Effector memory CD8-positive, alpha-beta T cell (primary cell): Measurements from ENCODE around the gene FOXO1.
"Not testable (repeated sequence)": the region's sequence is repeated elsewhere in the genome, so short reads cannot be mapped to it uniquely, and the experiment has no call there.

Source experiments
- ATAC-seq: fragments of 150-1000 bp; cut with Tn5 transposase; replicated peaks from 2 replicates; pipeline ENCODE4 v1.10.0; 2021; ENCODE audit warnings: mild to moderate bottlenecking, moderate library complexity
- DNase-seq, 3 experiments: peaks; one replicate each; pipeline ENCODE4 v3.0.0; 2021
- H3K27ac Mint-ChIP-seq, 2 donors: one replicate each; pipeline ENCODE4 v1.8.0; 2022; ENCODE audit warnings: mild to moderate bottlenecking in 2 of 2, mixed read lengths in 2 of 2, moderate library complexity in 2 of 2
- H3K27me3 Mint-ChIP-seq, 2 donors: one replicate each; pipeline ENCODE4 v1.8.0; 2022; ENCODE audit warnings: mixed read lengths in 2 of 2
- H3K36me3 Mint-ChIP-seq: one replicate; pipeline ENCODE4 v1.8.0; 2022; ENCODE audit warnings: mild to moderate bottlenecking, moderate library complexity, mixed read lengths; ENCODE audit not compliant: insufficient read depth
- H3K4me1 Mint-ChIP-seq, 2 donors: one replicate each; pipeline ENCODE4 v1.8.0; 2022; ENCODE audit warnings: low read depth in 2 of 2, mixed read lengths in 2 of 2
- H3K4me3 Mint-ChIP-seq, 2 donors: one replicate each; pipeline ENCODE4 v1.8.0; 2022; ENCODE audit warnings: mild to moderate bottlenecking in 2 of 2, mixed read lengths in 2 of 2, moderate library complexity in 2 of 2
- H3K9me3 Mint-ChIP-seq, 2 donors: one replicate each; pipeline ENCODE4 v1.8.0; 2022; ENCODE audit warnings: mixed read lengths in 2 of 2
- total RNA-seq, 9 experiments: gene quantifications; one replicate each; lab custom pipeline; 2026; lab: John Stamatoyannopoulos, UW

Gene FOXO1
- total RNA-seq: 58.8 to 105 (median 85.2) reads per million in 9 experiments

DNA sequence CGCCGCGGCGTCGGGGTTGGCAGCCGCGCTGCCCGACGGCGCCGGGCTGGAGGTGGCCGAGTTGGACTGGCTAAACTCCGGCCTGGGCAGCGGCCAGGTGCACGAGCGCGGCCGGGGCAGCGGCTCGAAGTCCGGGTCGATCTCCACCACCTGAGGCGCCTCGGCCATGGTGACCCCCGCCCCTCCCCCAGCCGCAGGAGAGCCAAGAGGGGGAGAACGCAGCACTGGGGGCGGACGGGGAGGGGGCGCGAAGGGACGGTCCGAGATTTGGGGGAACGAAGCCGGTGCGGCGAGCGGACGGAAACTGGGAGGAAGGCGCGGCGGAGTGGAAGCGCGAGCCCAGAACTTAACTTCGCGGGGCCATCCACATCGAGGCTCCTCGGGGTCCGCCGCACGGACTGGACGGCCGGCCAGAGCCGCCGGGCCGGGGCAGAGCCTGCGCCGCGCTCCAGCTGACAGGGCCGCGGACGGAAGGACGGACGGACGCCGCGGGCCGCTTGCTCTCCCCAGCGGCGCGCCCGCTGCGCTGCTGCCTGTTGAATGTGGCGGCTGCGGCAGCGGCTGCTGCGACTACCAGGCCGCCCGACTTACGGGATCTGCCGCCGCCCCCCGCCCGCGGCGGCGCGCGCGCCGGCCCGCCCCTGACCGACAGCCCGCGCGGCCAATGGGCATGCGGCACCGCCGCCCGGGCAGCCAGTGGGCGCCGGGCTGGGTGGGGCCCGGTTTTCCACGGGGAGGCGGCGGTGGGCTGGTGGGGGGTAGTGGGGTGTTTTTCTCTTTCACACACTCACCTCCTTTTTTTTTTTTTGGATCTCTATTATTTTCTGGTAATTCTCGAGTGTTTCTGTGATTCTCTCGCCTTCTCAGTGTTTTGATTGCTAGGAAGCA lies at the start of gene FOXO1:
FOXO1 (minus strand) TSS at position 597 of the 888 bp plus-strand sequence; CDS start at position 168, 429 bp downstream.
- peak within 1 kb of the TSS; percentile 93 to 94 for H3K27ac Mint-ChIP-seq
- peaks cover 29% of the 10 kb centered on the region for H3K36me3 Mint-ChIP-seq
- peak; percentile 73 for ATAC-seq
- peak; percentile 83 to 91 (median 86) for DNase-seq
- no peaks in the 10 kb centered on the region for H3K27me3 Mint-ChIP-seq
- peak within 1 kb of the TSS; percentile 95 to 97 for H3K4me3 Mint-ChIP-seq
- no peaks in the 10 kb centered on the region for H3K9me3 Mint-ChIP-seq
- peaks cover 16 to 31% of the 10 kb centered on the region in 2 donors for H3K4me1 Mint-ChIP-seq

DNA sequence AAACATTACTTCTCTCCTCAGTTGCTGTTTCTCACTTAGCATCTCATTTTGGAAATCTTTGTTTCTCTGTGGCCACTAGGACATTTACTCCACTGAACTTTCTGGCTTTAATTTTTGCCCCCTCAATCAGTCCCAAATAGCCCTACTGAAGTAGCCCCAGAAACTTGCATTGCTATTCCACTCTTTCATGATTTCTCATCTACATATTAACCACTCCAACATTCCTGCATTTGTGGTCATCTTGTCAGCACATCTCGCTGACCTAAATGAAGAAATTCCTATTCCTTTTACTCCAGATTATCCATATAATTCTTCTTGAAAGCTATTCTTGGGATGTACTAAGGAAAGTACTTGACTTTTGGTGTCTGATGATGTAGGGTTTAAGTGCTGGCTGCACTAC lies 48.0 kb upstream of the FOXO1 start:
- ATAC-seq, H3K27ac Mint-ChIP-seq, H3K4me3 Mint-ChIP-seq, H3K27me3 Mint-ChIP-seq, H3K9me3 Mint-ChIP-seq, DNase-seq, H3K4me1 Mint-ChIP-seq: not testable (repeated sequence)
- peaks cover 11% of the 10 kb centered on the region for H3K36me3 Mint-ChIP-seq

DNA sequence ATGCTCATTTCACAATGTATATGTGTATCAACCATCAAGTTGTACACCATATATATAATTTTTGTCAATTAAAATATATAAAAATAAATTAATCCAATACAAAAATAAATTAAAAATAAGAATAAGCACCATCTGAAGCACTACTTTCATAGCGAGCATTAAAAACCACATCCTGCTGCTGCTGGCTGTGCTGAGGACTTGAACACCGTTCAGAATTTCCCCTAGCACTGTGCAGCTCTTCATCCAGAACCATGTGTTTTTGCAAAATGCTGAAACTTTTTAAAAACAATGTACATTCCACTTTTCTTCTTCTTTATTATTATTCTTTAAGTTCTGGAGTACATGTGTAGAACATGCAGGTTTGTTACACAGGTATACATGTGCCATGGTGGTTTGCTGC lies 40.0 kb upstream of the FOXO1 start:
- peaks cover 0 to 5% of the 10 kb centered on the region in 2 donors for H3K4me1 Mint-ChIP-seq
- no peaks in the 10 kb centered on the region for H3K36me3 Mint-ChIP-seq
- DNase-seq: no peak
- H3K27me3 Mint-ChIP-seq: no peaks in the 10 kb centered on the region
- peak; percentile 26 for ATAC-seq
- no peak overlapping the region for H3K4me3 Mint-ChIP-seq
- no peak overlapping the region for H3K27ac Mint-ChIP-seq
- H3K9me3 Mint-ChIP-seq: peaks cover 0 to 7% of the 10 kb centered on the region in 2 donors

DNA sequence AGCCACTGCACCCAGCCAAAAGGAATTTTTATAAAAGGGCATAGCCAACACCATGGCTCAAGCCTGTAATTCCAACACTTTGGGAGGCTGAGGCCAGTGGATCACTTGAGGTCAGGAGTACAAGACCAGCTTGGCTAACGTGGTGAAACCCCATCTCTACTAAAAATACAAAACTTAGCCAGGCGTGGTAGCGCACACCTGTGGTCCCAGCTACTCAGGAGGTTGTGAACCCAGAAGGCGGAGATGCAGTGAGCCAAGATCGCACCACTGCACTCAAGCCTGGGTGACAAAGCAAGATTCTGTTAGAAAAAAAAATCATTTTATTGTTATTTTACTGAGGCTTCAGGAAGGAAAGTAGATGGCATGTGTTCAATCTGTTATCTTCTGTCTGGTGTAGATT lies 31.3 kb upstream of the FOXO1 start:
- H3K4me1 Mint-ChIP-seq: no peaks in the 10 kb centered on the region
- no peaks in the 10 kb centered on the region for H3K9me3 Mint-ChIP-seq
- no peak for ATAC-seq
- H3K4me3 Mint-ChIP-seq: no peak overlapping the region
- H3K27ac Mint-ChIP-seq: no peak overlapping the region
- DNase-seq: no peak
- H3K36me3 Mint-ChIP-seq: no peaks in the 10 kb centered on the region
- H3K27me3 Mint-ChIP-seq: no peaks in the 10 kb centered on the region

DNA sequence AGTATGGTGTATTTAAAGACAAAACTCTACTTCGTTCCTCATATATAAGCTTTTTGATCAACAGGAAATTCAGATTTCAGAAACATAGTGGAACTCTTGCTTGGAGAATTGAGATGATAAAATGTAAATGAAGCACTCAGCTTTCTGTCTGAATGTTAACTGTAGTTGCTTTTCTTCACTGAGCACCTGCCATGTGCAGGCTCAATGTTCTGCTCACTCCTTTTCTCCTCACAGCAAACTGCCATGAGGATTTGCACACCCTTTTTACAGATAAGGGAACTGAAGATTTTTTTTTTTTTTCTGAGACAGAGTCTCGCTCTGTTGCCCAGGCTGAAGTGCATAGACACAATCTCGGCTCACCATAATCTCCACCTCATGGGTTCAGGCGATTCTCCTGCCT lies 28.0 kb upstream of the FOXO1 start:
- no peaks in the 10 kb centered on the region for H3K27me3 Mint-ChIP-seq
- H3K9me3 Mint-ChIP-seq: no peaks in the 10 kb centered on the region
- no peak overlapping the region for H3K4me3 Mint-ChIP-seq
- H3K36me3 Mint-ChIP-seq: no peaks in the 10 kb centered on the region
- no peaks in the 10 kb centered on the region for H3K4me1 Mint-ChIP-seq
- no peak overlapping the region for H3K27ac Mint-ChIP-seq
- no peak for DNase-seq
- no peak for ATAC-seq

DNA sequence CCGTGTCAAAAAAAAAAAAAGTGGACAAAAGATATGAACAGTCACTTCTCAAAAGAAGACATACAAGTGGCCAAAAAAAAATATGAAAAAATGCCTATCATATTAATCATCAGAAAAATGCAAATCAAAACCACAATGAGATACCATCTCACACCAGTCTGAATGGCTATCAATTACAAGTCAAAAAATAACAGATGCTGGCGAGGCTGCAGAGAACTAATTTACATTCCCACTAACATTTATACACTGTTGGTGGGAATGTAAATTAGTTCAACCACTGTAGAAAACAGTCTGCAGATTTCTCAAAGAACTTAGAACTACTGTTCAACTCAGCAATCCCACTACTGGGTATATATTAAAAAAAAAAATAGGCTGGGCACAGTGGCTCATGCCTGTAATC lies 26.5 kb upstream of the FOXO1 start:
- H3K4me3 Mint-ChIP-seq: no peak overlapping the region
- no peaks in the 10 kb centered on the region for H3K9me3 Mint-ChIP-seq
- H3K4me1 Mint-ChIP-seq: no peaks in the 10 kb centered on the region
- no peak overlapping the region for H3K27ac Mint-ChIP-seq
- no peaks in the 10 kb centered on the region for H3K36me3 Mint-ChIP-seq
- H3K27me3 Mint-ChIP-seq: no peaks in the 10 kb centered on the region
- ATAC-seq (no peak), DNase-seq (no peak)

- Mint-ChIP-seq H3K36me3 (no peaks in the 10 kb centered on the region), H3K27ac (no peak overlapping the region), H3K4me1 (no peaks in the 10 kb centered on the region), H3K9me3 (no peaks in the 10 kb centered on the region), H3K4me3 (no peak overlapping the region), H3K27me3 (no peaks in the 10 kb centered on the region)
- no peak for ATAC-seq
- DNase-seq: no peak
Measured at GRCh38 chr13:40688781-40689180, 22.3 kb upstream of the FOXO1 start.

DNA sequence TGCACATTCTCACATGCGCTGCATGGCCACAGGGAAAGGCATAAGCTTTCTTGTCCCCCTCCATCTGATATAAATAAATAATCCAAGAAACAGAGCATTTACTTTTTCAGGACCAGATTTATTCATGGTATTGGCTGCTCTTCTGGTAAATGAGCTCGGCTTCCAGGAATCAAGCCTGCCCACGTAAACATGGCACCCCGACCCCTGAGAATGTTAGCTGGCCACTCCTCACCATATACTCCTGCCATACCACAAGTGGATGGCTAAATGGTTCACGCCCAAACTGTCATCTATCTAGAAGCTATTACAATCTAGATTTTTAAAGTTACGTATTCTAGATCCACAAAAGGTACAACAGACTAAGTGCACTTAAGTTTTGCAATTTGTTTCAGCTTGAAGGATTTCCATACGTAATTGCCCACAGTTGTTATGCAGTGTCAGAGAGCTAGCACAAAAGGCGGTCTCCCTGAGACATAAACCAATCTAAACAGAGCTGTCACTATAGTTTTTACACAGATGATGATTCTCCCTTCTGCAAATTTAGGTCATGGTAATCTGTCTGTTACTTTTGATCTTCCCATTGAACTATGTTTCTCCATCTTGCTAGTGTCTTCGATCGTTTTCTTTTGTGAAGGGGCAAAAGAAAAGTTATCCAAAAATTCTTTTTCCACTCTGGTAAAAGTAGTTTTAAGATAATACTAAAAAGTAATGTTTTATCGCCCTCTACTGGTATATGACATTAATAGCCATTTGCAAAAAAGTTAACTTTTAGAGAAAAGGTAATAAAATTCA lies 16.2 kb upstream of the FOXO1 start:
- Mint-ChIP-seq H3K27ac (no peak overlapping the region), H3K9me3 (no peaks in the 10 kb centered on the region), H3K4me3 (no peak overlapping the region), H3K4me1 (peaks cover 0 to 1% of the 10 kb centered on the region in 2 donors), H3K27me3 (no peaks in the 10 kb centered on the region), H3K36me3 (no peaks in the 10 kb centered on the region)
- ATAC-seq (peak; percentile 54), DNase-seq (no peak)

DNA sequence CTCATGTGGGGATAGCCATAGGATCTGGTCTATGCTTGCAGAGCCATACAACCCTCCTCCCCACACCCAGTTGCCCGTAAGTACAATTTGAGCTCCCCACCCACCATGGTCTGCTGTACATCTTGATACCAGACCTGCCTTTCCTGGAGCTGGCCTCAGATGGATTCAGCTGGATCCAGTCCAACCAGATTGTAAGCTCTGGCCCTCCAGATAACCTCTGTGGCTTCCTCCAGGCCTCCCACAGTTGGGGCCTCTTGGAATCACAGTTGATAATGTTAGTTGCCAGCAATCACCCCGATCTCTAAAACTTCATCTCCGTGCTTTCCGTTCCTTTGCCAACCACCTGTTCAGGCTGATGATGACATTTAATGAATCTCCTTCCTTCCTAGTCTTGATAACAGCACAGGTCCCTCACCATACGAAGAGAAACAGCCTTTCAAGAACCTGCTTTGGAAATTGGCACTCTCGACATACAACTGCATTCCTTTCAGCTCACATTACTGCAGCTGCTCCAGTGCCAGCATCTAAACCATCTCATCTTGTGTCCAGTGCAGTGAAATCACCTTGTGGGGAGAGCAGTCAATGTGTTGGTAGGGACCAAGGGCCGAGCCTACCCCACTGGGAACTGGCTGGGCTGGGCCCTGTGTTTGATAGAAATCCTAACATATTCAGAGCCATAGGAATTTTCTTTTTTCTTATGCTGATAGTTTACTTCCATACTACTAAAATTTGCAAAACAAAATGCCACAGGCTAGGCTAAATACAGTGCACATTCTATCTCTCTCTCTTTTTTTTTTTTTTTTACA lies 15.1 kb upstream of the FOXO1 start:
- Mint-ChIP-seq H3K36me3 (no peaks in the 10 kb centered on the region), H3K4me3 (no peak overlapping the region), H3K4me1 (peaks cover 0 to 1% of the 10 kb centered on the region in 2 donors), H3K27me3 (no peaks in the 10 kb centered on the region), H3K9me3 (no peaks in the 10 kb centered on the region), H3K27ac (no peak overlapping the region)
- no peak for DNase-seq
- no peak for ATAC-seq

GRCh38 chr13:40680659-40681323 lies 14.3 kb upstream of the FOXO1 start:
- DNase-seq: no peak
- H3K9me3 Mint-ChIP-seq: no peaks in the 10 kb centered on the region
- H3K36me3 Mint-ChIP-seq: no peaks in the 10 kb centered on the region
- no peak overlapping the region for H3K4me3 Mint-ChIP-seq
- no peaks in the 10 kb centered on the region for H3K27me3 Mint-ChIP-seq
- no peak for ATAC-seq
- H3K4me1 Mint-ChIP-seq: peaks cover 0 to 1% of the 10 kb centered on the region in 2 donors
- no peak overlapping the region for H3K27ac Mint-ChIP-seq

- Mint-ChIP-seq H3K4me3 (no peak overlapping the region), H3K36me3 (no peaks in the 10 kb centered on the region), H3K4me1 (peaks cover 0 to 1% of the 10 kb centered on the region in 2 donors), H3K27me3 (no peaks in the 10 kb centered on the region), H3K27ac (no peak overlapping the region), H3K9me3 (no peaks in the 10 kb centered on the region)
- no peak for ATAC-seq
- no peak for DNase-seq
Measured at GRCh38 chr13:40679480-40679985, 13.1 kb upstream of the FOXO1 start.

- ATAC-seq: no peak
- Mint-ChIP-seq H3K4me3 (no peak overlapping the region), H3K9me3 (no peaks in the 10 kb centered on the region), H3K4me1 (no peaks in the 10 kb centered on the region), H3K27me3 (no peaks in the 10 kb centered on the region), H3K36me3 (no peaks in the 10 kb centered on the region), H3K27ac (no peak overlapping the region)
- no peak for DNase-seq
Measured at GRCh38 chr13:40677064-40677463, 10.6 kb upstream of the FOXO1 start.

GRCh38 chr13:40676007-40676406 lies 9.6 kb upstream of the FOXO1 start:
- H3K36me3 Mint-ChIP-seq: no peaks in the 10 kb centered on the region
- no peak overlapping the region for H3K27ac Mint-ChIP-seq
- no peak for DNase-seq
- H3K9me3 Mint-ChIP-seq: no peaks in the 10 kb centered on the region
- ATAC-seq: no peak
- no peak overlapping the region for H3K4me3 Mint-ChIP-seq
- no peaks in the 10 kb centered on the region for H3K4me1 Mint-ChIP-seq
- no peaks in the 10 kb centered on the region for H3K27me3 Mint-ChIP-seq
